HCT116 (cell line): ENCODE results near the gene DEF6. TPM values are rescaled to one million over a fixed set of nuclear protein-coding genes. Genes with fewer than 3 reads are reported as not detected.

ENCODE experiments used
- ATAC-seq: fragments of 200-7000 bp; cut with Tn5 transposase; 2 replicates; pipeline ENCODE4 v1.9.1; 2020; ENCODE audit warnings: mild to moderate bottlenecking, moderate library complexity
- BruUV-seq: library from RNA; stranded (reverse); fragments of 400-500 nt; replicated peaks from 2 replicates; lab custom pipeline; 2021; lab: Mats Ljungman, UMichigan
- CTCF ChIA-PET: fragments of 300-600 bp; sonication (Branson Sonifier 250); formaldehyde crosslinking; loops from one replicate; lab custom pipeline; 2021; ENCODE audit warnings: antibody characterized with exemption; lab: Charles Lee
- POLR2A ChIA-PET: fragments of 300-600, 350-600 bp; sonication (Branson Sonifier 250); formaldehyde crosslinking; loops from one replicate; lab custom pipeline; 2021; ENCODE audit warnings: antibody characterized with exemption; lab: Charles Lee
- RAD21 ChIA-PET, 2 experiments: fragments of 300-600 bp; sonication (Branson Sonifier 250); formaldehyde crosslinking; loops; one replicate each; lab custom pipeline; 2023; ENCODE audit warnings: low total read pairs in 2 of 2; ENCODE audit not compliant: uncharacterized antibody in 2 of 2, unreplicated experiment in 2 of 2, low non-redundant PET in 1 of 2; lab: Charles Lee
- DNase-seq: peaks from one replicate; pipeline ENCODE4 v3.0.0-alpha.2; 2010; ENCODE audit warnings: low read depth, low spot score
- H2AFZ ChIP-seq: fragments of 200-600 bp; shearing (Covaris generic), sonication (generic); 2 replicates; pipeline ENCODE4 v1.6.1; 2017; ENCODE audit warnings: low read depth, mixed run types, mixed read lengths, antibody characterized with exemption, low read length; ENCODE audit not compliant: poor library complexity, severe bottlenecking
- H3K27ac ChIP-seq: 2 replicates; pipeline ENCODE4 v1.5.1; 2012; ENCODE audit warnings: low read depth, low read length
- H3K27me3 ChIP-seq: fragments of 200-600 bp; sonication (generic); 2 replicates; pipeline ENCODE4 v1.6.1; 2016; ENCODE audit warnings: mixed run types, low read length, mixed read lengths; ENCODE audit not compliant: insufficient read depth
- H3K36me3 ChIP-seq, 2 experiments: fragments of 200-500 bp in 1 of 2; fragments of 200-600 bp in 1 of 2; sonication (Bioruptor generic) in 1 of 2; sonication (generic) in 1 of 2; 2 replicates each; pipeline versions ENCODE4 v1.5.1 to v1.6.1; 2014 to 2016; ENCODE audit warnings: low read length in 2 of 2, inconsistent platforms in 1 of 2, mixed read lengths in 1 of 2, mixed run types in 1 of 2; ENCODE audit not compliant: insufficient read depth in 2 of 2, control insufficient read depth in 1 of 2
- H3K4me1 ChIP-seq, 2 experiments: fragments of 200-600 bp in 1 of 2; sonication (generic) in 1 of 2; 2 replicates each; pipeline versions ENCODE4 v1.5.1 to v1.6.1; 2012 to 2017; ENCODE audit warnings: low read length in 2 of 2, inconsistent platforms in 1 of 2, mild to moderate bottlenecking in 1 of 2, mixed read lengths in 1 of 2, mixed run types in 1 of 2, moderate library complexity in 1 of 2; ENCODE audit not compliant: insufficient read depth in 2 of 2, control insufficient read depth in 1 of 2
- H3K4me2 ChIP-seq: fragments of 200-600 bp; sonication (generic); 2 replicates; pipeline ENCODE4 v1.6.1; 2017; ENCODE audit warnings: mixed run types, low read length, mixed read lengths
- H3K4me3 ChIP-seq, 2 experiments: fragments of 200-600 bp in 1 of 2; sonication (generic) in 1 of 2; replicated peaks in 1 of 2; 2 replicates each; pipeline ENCODE4 v1.5.1; 2011 to 2016; ENCODE audit warnings: low read length in 2 of 2, control low read depth in 1 of 2, low read depth in 1 of 2, mild to moderate bottlenecking in 1 of 2, mixed read lengths in 1 of 2, mixed run types in 1 of 2
- H3K79me2 ChIP-seq: fragments of 200-600 bp; sonication (generic); 2 replicates; pipeline ENCODE4 v1.6.1; 2017; ENCODE audit warnings: mild to moderate bottlenecking, mixed run types, low read length, moderate library complexity, mixed read lengths; ENCODE audit not compliant: insufficient read depth
- H3K9ac ChIP-seq: fragments of 200-600 bp; sonication (generic); 2 replicates; pipeline ENCODE4 v1.6.1; 2016; ENCODE audit warnings: low read length, mixed read lengths
- H3K9me2 ChIP-seq: fragments of 200-600 bp; sonication (generic), shearing (Covaris generic); 2 replicates; pipeline ENCODE4 v1.6.1; 2017; ENCODE audit warnings: mixed run types, mild to moderate bottlenecking, moderate library complexity; ENCODE audit not compliant: insufficient read depth
- H3K9me3 ChIP-seq, 2 experiments: fragments of 200-500 bp in 1 of 2; fragments of 200-600 bp in 1 of 2; sonication (Bioruptor generic) in 1 of 2; sonication (generic) in 1 of 2; 2 replicates each; pipeline ENCODE4 v1.6.1; 2014 to 2017; ENCODE audit warnings: low read length in 2 of 2, mixed read lengths in 2 of 2, inconsistent platforms in 1 of 2, low read depth in 1 of 2, mild to moderate bottlenecking in 1 of 2, mixed run types in 1 of 2, moderate library complexity in 1 of 2; ENCODE audit not compliant: control insufficient read depth in 1 of 2, insufficient read depth in 1 of 2
- H4K20me1 ChIP-seq: fragments of 200-600 bp; sonication (generic), shearing (Covaris generic); 2 replicates; pipeline ENCODE4 v1.6.1; 2017; ENCODE audit warnings: mixed run types, mild to moderate bottlenecking, moderate library complexity; ENCODE audit not compliant: insufficient read depth
- CBX3 ChIP-seq: IDR thresholded peaks from 2 replicates; pipeline ENCODE4 v1.6.1; 2012; ENCODE audit warnings: low read depth
- EGR1 ChIP-seq: IDR thresholded peaks from 2 replicates; pipeline ENCODE4 v1.6.1; 2012; ENCODE audit warnings: low read depth
- ELF1 ChIP-seq: IDR thresholded peaks from 2 replicates; pipeline ENCODE4 v1.6.1; 2012; ENCODE audit warnings: low read depth, borderline replicate concordance
- EZH2phosphoT487 ChIP-seq: fragments of 200-600 bp; IDR thresholded peaks from 2 replicates; pipeline ENCODE4 v1.6.1; 2018; ENCODE audit warnings: antibody characterized with exemption, borderline replicate concordance
- FOSL1 ChIP-seq: IDR thresholded peaks from 2 replicates; pipeline ENCODE4 v1.6.1; 2012; ENCODE audit warnings: low read depth
- JUND ChIP-seq: IDR thresholded peaks from 2 replicates; pipeline ENCODE4 v1.6.1; 2012
- POLR2A ChIP-seq: IDR thresholded peaks from 2 replicates; pipeline ENCODE4 v1.7.0; 2011; ENCODE audit warnings: borderline replicate concordance; ENCODE audit not compliant: insufficient read depth, insufficient read length; ENCODE audit errors: extremely low read depth
- POLR2AphosphoS5 ChIP-seq: IDR thresholded peaks from 2 replicates; pipeline ENCODE4 v1.6.1; 2011; ENCODE audit warnings: mild to moderate bottlenecking, low read depth, low read length, moderate library complexity
- SRF ChIP-seq: IDR thresholded peaks from 2 replicates; pipeline ENCODE4 v1.6.1; 2012; ENCODE audit warnings: low read depth
- YY1 ChIP-seq: IDR thresholded peaks from 2 replicates; pipeline ENCODE4 v1.6.1; 2011; ENCODE audit warnings: low read length, low read depth, moderate library complexity, mild to moderate bottlenecking; ENCODE audit not compliant: insufficient replicate concordance; ENCODE audit errors: extremely low read depth
- ZFX ChIP-seq: fragments of 450-650 bp; IDR thresholded peaks from 2 replicates; pipeline ENCODE4 v1.6.1; 2017
- ZNF274 ChIP-seq: fragments of 200-500 bp; sonication (Bioruptor generic); IDR thresholded peaks from 2 replicates; pipeline ENCODE4 v1.6.1; 2014; ENCODE audit warnings: mild to moderate bottlenecking, low read depth, low read length, inconsistent platforms
- intact Hi-C: fragments of 100-400 bp; cut with micrococcal nuclease; formaldehyde crosslinking; loops from 2 replicates; pipeline ENCODE4 v1.10.0; 2022
- total RNA-seq: library from RNA; stranded (reverse); gene quantifications from one replicate; pipeline ENCODE4 v1.2.1, GENCODE V29; 2021; ENCODE audit not compliant: unreplicated experiment
- TF ChIP-seq, protein P1 (sequence below): IDR thresholded peaks from 2 replicates; pipeline ENCODE4 v1.6.1; 2012; ENCODE audit warnings: low read depth
- TF ChIP-seq, protein P2 (sequence below): IDR thresholded peaks from 2 replicates; pipeline ENCODE4 v1.6.1; 2012
- TF ChIP-seq, protein P3 (sequence below): IDR thresholded peaks from 2 replicates; pipeline ENCODE4 v1.6.1; 2011; ENCODE audit warnings: mild to moderate bottlenecking, low read length, moderate library complexity; ENCODE audit not compliant: insufficient replicate concordance; ENCODE audit errors: extremely low read depth

DEF6 gene
- total RNA-seq, 1 experiment from 2014 or later: 40.4 TPM

DNA sequence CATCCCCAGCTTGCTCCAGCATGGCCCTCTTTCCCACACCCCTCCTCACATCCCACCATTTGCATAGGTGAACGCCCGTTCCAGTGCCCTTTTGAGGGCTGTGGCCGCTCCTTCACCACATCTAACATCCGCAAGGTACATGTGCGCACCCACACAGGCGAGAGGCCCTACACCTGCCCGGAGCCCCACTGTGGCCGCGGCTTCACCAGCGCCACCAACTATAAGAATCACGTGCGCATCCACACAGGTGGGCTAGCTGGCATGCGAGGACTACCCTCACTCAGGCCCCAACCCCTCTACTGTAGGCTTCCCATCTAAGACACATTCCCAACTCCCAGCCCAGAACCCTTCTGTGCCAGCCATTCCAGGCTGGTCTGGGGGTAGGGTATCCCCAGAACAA lies 6.1 kb upstream of the DEF6 start:
- H3K9me3 ChIP-seq: no peaks in the 10 kb centered on the region
- CTCF ChIA-PET: no interaction called here
- POLR2A ChIA-PET: no interaction called here
- intact Hi-C loops: no loop called here
- RAD21 ChIA-PET: no interaction called here
- no peak overlapping the region for H3K9ac ChIP-seq
- TF ChIP-seq EGR1 (no peak), CBX3 (no peak), ELF1 (no peak), EZH2phosphoT487 (no peak), SRF (no peak), ZFX (no peak), FOSL1 (no peak), JUND (no peak), YY1 (no peak), POLR2A (no peak), POLR2AphosphoS5 (no peak), ZNF274 (no peak)
- TF ChIP-seq, protein P1, sequence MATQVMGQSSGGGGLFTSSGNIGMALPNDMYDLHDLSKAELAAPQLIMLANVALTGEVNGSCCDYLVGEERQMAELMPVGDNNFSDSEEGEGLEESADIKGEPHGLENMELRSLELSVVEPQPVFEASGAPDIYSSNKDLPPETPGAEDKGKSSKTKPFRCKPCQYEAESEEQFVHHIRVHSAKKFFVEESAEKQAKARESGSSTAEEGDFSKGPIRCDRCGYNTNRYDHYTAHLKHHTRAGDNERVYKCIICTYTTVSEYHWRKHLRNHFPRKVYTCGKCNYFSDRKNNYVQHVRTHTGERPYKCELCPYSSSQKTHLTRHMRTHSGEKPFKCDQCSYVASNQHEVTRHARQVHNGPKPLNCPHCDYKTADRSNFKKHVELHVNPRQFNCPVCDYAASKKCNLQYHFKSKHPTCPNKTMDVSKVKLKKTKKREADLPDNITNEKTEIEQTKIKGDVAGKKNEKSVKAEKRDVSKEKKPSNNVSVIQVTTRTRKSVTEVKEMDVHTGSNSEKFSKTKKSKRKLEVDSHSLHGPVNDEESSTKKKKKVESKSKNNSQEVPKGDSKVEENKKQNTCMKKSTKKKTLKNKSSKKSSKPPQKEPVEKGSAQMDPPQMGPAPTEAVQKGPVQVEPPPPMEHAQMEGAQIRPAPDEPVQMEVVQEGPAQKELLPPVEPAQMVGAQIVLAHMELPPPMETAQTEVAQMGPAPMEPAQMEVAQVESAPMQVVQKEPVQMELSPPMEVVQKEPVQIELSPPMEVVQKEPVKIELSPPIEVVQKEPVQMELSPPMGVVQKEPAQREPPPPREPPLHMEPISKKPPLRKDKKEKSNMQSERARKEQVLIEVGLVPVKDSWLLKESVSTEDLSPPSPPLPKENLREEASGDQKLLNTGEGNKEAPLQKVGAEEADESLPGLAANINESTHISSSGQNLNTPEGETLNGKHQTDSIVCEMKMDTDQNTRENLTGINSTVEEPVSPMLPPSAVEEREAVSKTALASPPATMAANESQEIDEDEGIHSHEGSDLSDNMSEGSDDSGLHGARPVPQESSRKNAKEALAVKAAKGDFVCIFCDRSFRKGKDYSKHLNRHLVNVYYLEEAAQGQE: no peak
- TF ChIP-seq, protein P2, sequence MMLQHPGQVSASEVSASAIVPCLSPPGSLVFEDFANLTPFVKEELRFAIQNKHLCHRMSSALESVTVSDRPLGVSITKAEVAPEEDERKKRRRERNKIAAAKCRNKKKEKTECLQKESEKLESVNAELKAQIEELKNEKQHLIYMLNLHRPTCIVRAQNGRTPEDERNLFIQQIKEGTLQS: no peak
- TF ChIP-seq, protein P3, sequence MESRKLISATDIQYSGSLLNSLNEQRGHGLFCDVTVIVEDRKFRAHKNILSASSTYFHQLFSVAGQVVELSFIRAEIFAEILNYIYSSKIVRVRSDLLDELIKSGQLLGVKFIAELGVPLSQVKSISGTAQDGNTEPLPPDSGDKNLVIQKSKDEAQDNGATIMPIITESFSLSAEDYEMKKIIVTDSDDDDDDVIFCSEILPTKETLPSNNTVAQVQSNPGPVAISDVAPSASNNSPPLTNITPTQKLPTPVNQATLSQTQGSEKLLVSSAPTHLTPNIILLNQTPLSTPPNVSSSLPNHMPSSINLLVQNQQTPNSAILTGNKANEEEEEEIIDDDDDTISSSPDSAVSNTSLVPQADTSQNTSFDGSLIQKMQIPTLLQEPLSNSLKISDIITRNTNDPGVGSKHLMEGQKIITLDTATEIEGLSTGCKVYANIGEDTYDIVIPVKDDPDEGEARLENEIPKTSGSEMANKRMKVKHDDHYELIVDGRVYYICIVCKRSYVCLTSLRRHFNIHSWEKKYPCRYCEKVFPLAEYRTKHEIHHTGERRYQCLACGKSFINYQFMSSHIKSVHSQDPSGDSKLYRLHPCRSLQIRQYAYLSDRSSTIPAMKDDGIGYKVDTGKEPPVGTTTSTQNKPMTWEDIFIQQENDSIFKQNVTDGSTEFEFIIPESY: no peak
- TF ChIP-seq, all 23 proteins: peak for 0
- Histone ChIP-seq H3K4me3 (no peak overlapping the region), H3K36me3 (peaks cover 21 to 31% of the 10 kb centered on the region in 2 experiments; a peak in 3 of 4 replicates), H3K27ac (no peak overlapping the region), H3K4me2 (no peak overlapping the region), H3K9me2 (no peaks in the 10 kb centered on the region), H2AFZ (no peak overlapping the region), H3K27me3 (no peaks in the 10 kb centered on the region), H3K79me2 (no peaks in the 10 kb centered on the region), H4K20me1 (no peaks in the 10 kb centered on the region), H3K4me1 (no peaks in the 10 kb centered on the region)
- DNase-seq (no peak), ATAC-seq (no peak)
- no TSS peak for BruUV-seq
